H1 (cell line): Measurements from ENCODE around the gene KLHL5. TPM values are rescaled to one million over a fixed set of nuclear protein-coding genes. Genes with fewer than 3 reads are reported as not detected.

Experiments used
- CTCF ChIA-PET: fragments of 300-600 bp; sonication (Branson Sonifier 250); formaldehyde crosslinking; loops from one replicate; lab custom pipeline; 2021; ENCODE audit not compliant: partially characterized antibody; lab: Charles Lee
- POLR2A ChIA-PET: fragments of 300-600 bp; sonication (Branson Sonifier 250); formaldehyde crosslinking; loops from one replicate; lab custom pipeline; 2021; ENCODE audit warnings: inconsistent platforms; ENCODE audit not compliant: partially characterized antibody; lab: Charles Lee
- DNase-seq, 2 experiments: peaks; one replicate each; pipeline versions ENCODE4 v3.0.0 to v3.0.0-alpha.2; 2010 to 2022; ENCODE audit warnings: low spot score in 2 of 2, low read depth in 1 of 2, mixed read lengths in 1 of 2
- FAIRE-seq: peaks from 2 replicates; lab custom pipeline; 2011; peaks lifted over from hg19 to GRCh38; lab: Jason Lieb, UNC
- H2AFZ ChIP-seq: 2 replicates; pipeline ENCODE4 v1.8.1; 2012; ENCODE audit warnings: low read length, inconsistent platforms
- H2AK5ac ChIP-seq: 2 replicates; pipeline ENCODE4 v1.6.1; 2013; ENCODE audit warnings: low read depth, low read length
- H2BK120ac ChIP-seq: replicated peaks from 2 replicates; pipeline ENCODE3; 2013; ENCODE audit warnings: low read depth, low read length, inconsistent platforms
- H2BK12ac ChIP-seq: 2 replicates; pipeline ENCODE4 v1.6.1; 2013; ENCODE audit warnings: low read depth, low read length
- H2BK15ac ChIP-seq: 2 replicates; pipeline ENCODE4 v1.6.1; 2013; ENCODE audit warnings: low read length
- H2BK20ac ChIP-seq: 2 replicates; pipeline ENCODE4 v1.6.1; 2013; ENCODE audit warnings: low read length
- H2BK5ac ChIP-seq: 2 replicates; pipeline ENCODE4 v1.6.1; 2013; ENCODE audit warnings: low read depth, low read length
- H3K14ac ChIP-seq: 2 replicates; pipeline ENCODE4 v1.6.1; 2013; ENCODE audit warnings: inconsistent platforms; ENCODE audit not compliant: insufficient read length
- H3K18ac ChIP-seq: 2 replicates; pipeline ENCODE4 v1.6.1; 2013; ENCODE audit warnings: low read length; ENCODE audit errors: extremely low read depth
- H3K23ac ChIP-seq: 2 replicates; pipeline ENCODE4 v1.6.1; 2013; ENCODE audit warnings: inconsistent platforms; ENCODE audit not compliant: insufficient read length
- H3K23me2 ChIP-seq: 2 replicates; pipeline ENCODE4 v1.6.1; 2013; ENCODE audit warnings: low read depth, low read length
- H3K27ac ChIP-seq: 2 replicates; pipeline ENCODE4 v1.6.1; 2011; ENCODE audit warnings: low read depth, low read length, inconsistent platforms
- H3K27me3 ChIP-seq, 4 experiments: replicated peaks in 1 of 4; 1 replicate in 1 of 4; 2 replicates in 3 of 4; pipeline versions ENCODE4 v1.6.1 to v1.8.1; 2011 to 2013; ENCODE audit warnings: low read length in 3 of 4, mild to moderate bottlenecking in 3 of 4, inconsistent platforms in 2 of 4, mixed read lengths in 2 of 4, moderate library complexity in 1 of 4; ENCODE audit not compliant: control insufficient read depth in 3 of 4, insufficient read depth in 3 of 4; ENCODE audit errors: extremely low read depth in 1 of 4
- H3K36me3 ChIP-seq, 4 experiments: 2 replicates each; pipeline versions ENCODE4 v1.6.1 to v1.8.1; 2011 to 2013; ENCODE audit warnings: mild to moderate bottlenecking in 4 of 4, low read length in 3 of 4, moderate library complexity in 2 of 4, control low read depth in 1 of 4, inconsistent platforms in 1 of 4; ENCODE audit not compliant: insufficient read depth in 4 of 4, control insufficient read depth in 2 of 4
- H3K4ac ChIP-seq: replicated peaks from 2 replicates; pipeline ENCODE3; 2013; ENCODE audit warnings: low read length, low read depth, mixed read lengths, inconsistent platforms; ENCODE audit not compliant: insufficient read length
- H3K4me1 ChIP-seq, 4 experiments: replicated peaks in 1 of 4; 1 replicate in 1 of 4; 2 replicates in 3 of 4; pipeline versions ENCODE4 v1.6.1 to v1.8.1; 2011 to 2013; ENCODE audit warnings: low read length in 3 of 4, inconsistent platforms in 2 of 4, mixed read lengths in 1 of 4; ENCODE audit not compliant: insufficient read depth in 4 of 4, control insufficient read depth in 3 of 4
- H3K4me2 ChIP-seq, 2 experiments: 2 replicates each; pipeline versions ENCODE4 v1.6.1 to v1.8.1; 2011 to 2013; ENCODE audit warnings: low read depth in 2 of 2, low read length in 2 of 2, control low read depth in 1 of 2, inconsistent platforms in 1 of 2, mild to moderate bottlenecking in 1 of 2; ENCODE audit not compliant: insufficient read depth in 1 of 2
- H3K4me3 ChIP-seq, 4 experiments: fragments of 200-600, 300-600 bp in 1 of 4; sonication (generic), shearing (Covaris generic), sonication (Bioruptor Twin) in 1 of 4; 2 replicates each; pipeline versions ENCODE4 v1.5.1 to v1.8.1; 2011 to 2016; ENCODE audit warnings: low read length in 4 of 4, low read depth in 3 of 4, control low read depth in 2 of 4, inconsistent platforms in 2 of 4, mild to moderate bottlenecking in 2 of 4, mixed read lengths in 1 of 4, moderate library complexity in 1 of 4; ENCODE audit not compliant: insufficient read depth in 2 of 4; ENCODE audit errors: extremely low read depth in 1 of 4
- H3K56ac ChIP-seq: replicated peaks from 2 replicates; pipeline ENCODE3; 2013; ENCODE audit warnings: low read depth, mild to moderate bottlenecking, mixed read lengths, low read length, inconsistent platforms; ENCODE audit not compliant: insufficient read length
- H3K79me1 ChIP-seq: 2 replicates; pipeline ENCODE4 v1.6.1; 2013; ENCODE audit warnings: low read depth, low read length, control low read depth
- H3K79me2 ChIP-seq, 2 experiments: 2 replicates each; pipeline versions ENCODE4 v1.6.1 to v1.8.1; 2012 to 2013; ENCODE audit warnings: low read length in 2 of 2, mild to moderate bottlenecking in 2 of 2, inconsistent platforms in 1 of 2; ENCODE audit not compliant: insufficient read depth in 2 of 2, control insufficient read depth in 1 of 2
- H3K9ac ChIP-seq, 4 experiments: replicated peaks in 1 of 4; 1 replicate in 1 of 4; 2 replicates in 3 of 4; pipeline versions ENCODE4 v1.6.1 to v1.8.1; 2011 to 2013; ENCODE audit warnings: low read depth in 3 of 4, low read length in 3 of 4, control low read depth in 2 of 4, mild to moderate bottlenecking in 2 of 4, moderate library complexity in 2 of 4, inconsistent platforms in 1 of 4; ENCODE audit errors: extremely low read depth in 1 of 4
- H3K9me3 ChIP-seq, 2 experiments: 2 replicates each; pipeline versions ENCODE4 v1.6.1 to v1.8.1; 2012 to 2013; ENCODE audit warnings: mild to moderate bottlenecking in 2 of 2, moderate library complexity in 2 of 2, control low read depth in 1 of 2, inconsistent platforms in 1 of 2, low read depth in 1 of 2, low read length in 1 of 2, mixed read lengths in 1 of 2; ENCODE audit not compliant: insufficient read depth in 2 of 2
- H4K20me1 ChIP-seq, 2 experiments: replicated peaks in 1 of 2; 2 replicates each; pipeline versions ENCODE3 to v1.8.1; 2011 to 2013; ENCODE audit warnings: inconsistent platforms in 2 of 2, low read length in 2 of 2, mild to moderate bottlenecking in 1 of 2; ENCODE audit not compliant: insufficient read depth in 2 of 2, control insufficient read depth in 1 of 2
- H4K5ac ChIP-seq: 2 replicates; pipeline ENCODE4 v1.6.1; 2013; ENCODE audit warnings: low read length, low read depth, mixed read lengths, inconsistent platforms; ENCODE audit not compliant: insufficient read length
- H4K8ac ChIP-seq: 2 replicates; pipeline ENCODE4 v1.8.0; 2013; ENCODE audit warnings: mild to moderate bottlenecking, moderate library complexity, low read length, inconsistent platforms; ENCODE audit not compliant: insufficient read depth; ENCODE audit errors: extremely low read depth
- H4K91ac ChIP-seq: replicated peaks from 2 replicates; pipeline ENCODE3; 2013; ENCODE audit warnings: low read length, mixed read lengths, inconsistent platforms; ENCODE audit not compliant: insufficient read length
- BRCA1 ChIP-seq: IDR thresholded peaks from 2 replicates; pipeline ENCODE4 v1.6.1; 2012; ENCODE audit warnings: low read depth, low read length, improper control_type of control experiment
- WGBS, 2 experiments: shearing (Covaris generic) in 1 of 2; methylation state at CpG; one replicate each; pipeline versions ENCODE4 v1.1.6 to v1.1.7; 2013 to 2015; ENCODE audit warnings: low lambda C conversion rate in 2 of 2, mixed read lengths in 2 of 2, inconsistent platforms in 1 of 2, low coverage in 1 of 2, missing lambda C conversion rate in 1 of 2; ENCODE audit not compliant: insufficient replicate concordance in 2 of 2, insufficient coverage in 1 of 2, insufficient read length in 1 of 2; ENCODE audit errors: extremely low coverage in 1 of 2, missing lambda C conversion rate in 1 of 2; 5-methylcytosine and 5-hydroxymethylcytosine counted together
- polyA plus RNA-seq, 7 experiments: library from polyadenylated mRNA; depleted of rRNA in 3 of 7; stranded (reverse) in 5 of 7; unstranded in 2 of 7; fragments of >200 nt in 5 of 7; fragments of 200-250 nt in 2 of 7; gene quantifications; 1 replicate in 5 of 7; 2 replicates in 1 of 7; 4 replicates in 1 of 7; pipeline versions ENCODE4 v1.2.1 to v1.2.3, GENCODE V29; 2011 to 2013; ENCODE audit warnings: missing spikeins in 2 of 7, mixed read lengths in 2 of 7
- total RNA-seq: library from RNA; stranded (reverse); fragmentation: NEBNext Ultra II Directional; extraction: Animal tissue kit (Norgen Biotek cat#: 25700); gene quantifications from 2 replicates; pipeline ENCODE4 v1.2.1, GENCODE V29; 2021
- TF ChIP-seq, protein P1 (sequence below): IDR thresholded peaks from 2 replicates; pipeline ENCODE4 v1.6.1; 2012; ENCODE audit warnings: low read length, inconsistent platforms

The KLHL5 gene
- total and polyA plus RNA-seq, 2 of the 8 experiments (the other 6 are each of a cell fraction or from before 2014, with no cell fraction given) = 13.0 to 23.6 TPM

DNA sequence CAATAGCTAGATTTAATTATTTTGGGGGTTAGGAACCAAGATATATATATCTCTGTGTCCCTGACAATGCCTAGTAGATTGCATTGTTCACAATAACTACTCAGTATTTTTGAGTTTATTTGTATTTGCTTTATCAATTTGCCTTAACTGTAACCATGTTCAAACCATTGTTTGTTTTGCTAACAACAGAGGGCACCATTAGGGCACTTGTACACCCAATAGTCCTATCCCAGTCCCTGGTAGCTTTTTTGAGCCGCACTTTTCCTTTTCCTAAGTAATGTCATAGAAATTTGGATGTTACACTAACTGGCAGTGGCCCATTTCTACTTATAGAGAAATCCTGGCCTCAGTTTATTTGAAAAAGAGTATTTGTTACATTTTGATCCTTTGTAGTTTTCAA is 575 bp upstream of the KLHL5 start:
- no peak for FAIRE-seq

More for the DNA sequence above, 575 bp upstream of the KLHL5 start:
- Histone ChIP-seq H2BK5ac (no peak overlapping the region), H3K4me3 (peak overlapping the region in 1 of 4 experiments; percentile 46; a peak in 1 of 8 replicates), H2BK20ac (no peak overlapping the region), H3K9me3 (no peaks in the 10 kb centered on the region), H3K4me1 (peaks cover 2 to 6% (median 6%) of the 10 kb centered on the region in 4 experiments; a peak in 3 of 7 replicates), H3K4me2 (0 out of 4 replicates have a peak overlapping the region, but pooled peaks of 1 of the 2 experiments have one; percentile 73), H3K27ac (no peak overlapping the region), H3K56ac (no peak overlapping the region), H2BK15ac (no peak overlapping the region), H3K27me3 (no peaks in the 10 kb centered on the region), H2BK120ac (no peak overlapping the region), H4K20me1 (peaks cover 0 to 2% of the 10 kb centered on the region in 2 experiments), H3K36me3 (no peaks in the 10 kb centered on the region), H3K9ac (no peak overlapping the region), H3K23me2 (no peaks in the 10 kb centered on the region), H3K79me1 (no peaks in the 10 kb centered on the region), H2AK5ac (no peak overlapping the region), H3K23ac (no peak overlapping the region), H3K18ac (no peak overlapping the region), H4K8ac (no peak overlapping the region), H3K14ac (no peak overlapping the region), H4K91ac (no peak overlapping the region), H2AFZ (no peak overlapping the region), H2BK12ac (no peak overlapping the region), H4K5ac (no peak overlapping the region), H3K4ac (no peak overlapping the region), H3K79me2 (peaks cover 0 to 9% of the 10 kb centered on the region in 2 experiments; a peak in 1 of 4 replicates)
- ChIA-PET CTCF (interaction anchor here (1.1 kb wide), 1 partner anchor 20 kb away, joined by 4 read pairs; no protein-coding TSS in a partner anchor), POLR2A (interaction anchor here (1.9 kb wide), 1 partner anchor 10 kb away, joined by 6 read pairs; no protein-coding TSS in a partner anchor)
- TF ChIP-seq, protein P1, sequence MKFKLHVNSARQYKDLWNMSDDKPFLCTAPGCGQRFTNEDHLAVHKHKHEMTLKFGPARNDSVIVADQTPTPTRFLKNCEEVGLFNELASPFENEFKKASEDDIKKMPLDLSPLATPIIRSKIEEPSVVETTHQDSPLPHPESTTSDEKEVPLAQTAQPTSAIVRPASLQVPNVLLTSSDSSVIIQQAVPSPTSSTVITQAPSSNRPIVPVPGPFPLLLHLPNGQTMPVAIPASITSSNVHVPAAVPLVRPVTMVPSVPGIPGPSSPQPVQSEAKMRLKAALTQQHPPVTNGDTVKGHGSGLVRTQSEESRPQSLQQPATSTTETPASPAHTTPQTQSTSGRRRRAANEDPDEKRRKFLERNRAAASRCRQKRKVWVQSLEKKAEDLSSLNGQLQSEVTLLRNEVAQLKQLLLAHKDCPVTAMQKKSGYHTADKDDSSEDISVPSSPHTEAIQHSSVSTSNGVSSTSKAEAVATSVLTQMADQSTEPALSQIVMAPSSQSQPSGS = no peak
- no peak for TF ChIP-seq BRCA1
- 62% methylated on average over 1 of the region's 1 CpG; no CpG with 5 or more reads in 1 of the 2 experiments for WGBS, 2 experiments
- DNase-seq = no peak
